ENCODE measurements around the gene SMG5.
"Not testable (repeated sequence)": the region's sequence is repeated elsewhere in the genome, so short reads cannot be mapped to it uniquely, and the experiment has no call there.

Gene SMG5, protein sequence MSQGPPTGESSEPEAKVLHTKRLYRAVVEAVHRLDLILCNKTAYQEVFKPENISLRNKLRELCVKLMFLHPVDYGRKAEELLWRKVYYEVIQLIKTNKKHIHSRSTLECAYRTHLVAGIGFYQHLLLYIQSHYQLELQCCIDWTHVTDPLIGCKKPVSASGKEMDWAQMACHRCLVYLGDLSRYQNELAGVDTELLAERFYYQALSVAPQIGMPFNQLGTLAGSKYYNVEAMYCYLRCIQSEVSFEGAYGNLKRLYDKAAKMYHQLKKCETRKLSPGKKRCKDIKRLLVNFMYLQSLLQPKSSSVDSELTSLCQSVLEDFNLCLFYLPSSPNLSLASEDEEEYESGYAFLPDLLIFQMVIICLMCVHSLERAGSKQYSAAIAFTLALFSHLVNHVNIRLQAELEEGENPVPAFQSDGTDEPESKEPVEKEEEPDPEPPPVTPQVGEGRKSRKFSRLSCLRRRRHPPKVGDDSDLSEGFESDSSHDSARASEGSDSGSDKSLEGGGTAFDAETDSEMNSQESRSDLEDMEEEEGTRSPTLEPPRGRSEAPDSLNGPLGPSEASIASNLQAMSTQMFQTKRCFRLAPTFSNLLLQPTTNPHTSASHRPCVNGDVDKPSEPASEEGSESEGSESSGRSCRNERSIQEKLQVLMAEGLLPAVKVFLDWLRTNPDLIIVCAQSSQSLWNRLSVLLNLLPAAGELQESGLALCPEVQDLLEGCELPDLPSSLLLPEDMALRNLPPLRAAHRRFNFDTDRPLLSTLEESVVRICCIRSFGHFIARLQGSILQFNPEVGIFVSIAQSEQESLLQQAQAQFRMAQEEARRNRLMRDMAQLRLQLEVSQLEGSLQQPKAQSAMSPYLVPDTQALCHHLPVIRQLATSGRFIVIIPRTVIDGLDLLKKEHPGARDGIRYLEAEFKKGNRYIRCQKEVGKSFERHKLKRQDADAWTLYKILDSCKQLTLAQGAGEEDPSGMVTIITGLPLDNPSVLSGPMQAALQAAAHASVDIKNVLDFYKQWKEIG

DNA sequence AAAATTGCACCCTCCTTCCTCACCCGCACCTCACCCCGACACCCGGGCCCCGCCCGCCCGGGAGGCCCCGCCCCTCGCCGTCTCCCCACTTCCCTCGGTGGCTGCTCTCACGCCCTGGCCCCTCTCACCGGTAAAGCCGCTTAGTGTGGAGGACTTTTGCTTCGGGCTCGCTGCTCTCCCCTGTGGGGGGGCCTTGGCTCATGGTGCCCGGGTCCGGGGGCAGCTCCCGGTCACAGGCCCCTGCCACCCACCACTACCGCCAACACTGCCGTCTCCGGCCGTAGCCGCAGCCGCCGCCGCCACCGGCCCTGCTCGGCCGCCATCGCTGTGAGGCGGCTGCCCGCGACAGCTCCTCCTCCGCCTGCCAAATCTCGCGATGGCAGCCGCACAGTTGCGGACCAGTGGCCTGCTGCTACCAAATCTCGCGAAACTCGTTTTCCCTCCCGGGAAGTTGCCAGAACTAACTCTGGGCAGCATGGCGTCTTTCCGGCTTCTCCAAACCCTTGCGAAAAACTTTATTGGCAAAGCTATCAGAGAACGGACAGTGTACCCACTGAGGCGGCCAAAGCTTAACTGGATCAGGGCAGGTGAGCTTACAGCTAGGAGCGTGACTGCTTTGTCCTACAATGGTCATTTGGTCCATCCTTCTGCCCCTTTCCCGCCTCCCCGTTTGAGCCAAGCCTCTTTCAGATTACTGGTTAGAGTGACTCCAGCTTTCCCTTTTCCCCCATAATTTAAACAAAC, at the start of gene SMG5:
Gene SMG5 (minus strand): TSS at position 347 of the 744 bp plus-strand sequence. CDS start 145 bp downstream, at position 202.
- peak; percentile 99 for DNase-seq

DNA sequence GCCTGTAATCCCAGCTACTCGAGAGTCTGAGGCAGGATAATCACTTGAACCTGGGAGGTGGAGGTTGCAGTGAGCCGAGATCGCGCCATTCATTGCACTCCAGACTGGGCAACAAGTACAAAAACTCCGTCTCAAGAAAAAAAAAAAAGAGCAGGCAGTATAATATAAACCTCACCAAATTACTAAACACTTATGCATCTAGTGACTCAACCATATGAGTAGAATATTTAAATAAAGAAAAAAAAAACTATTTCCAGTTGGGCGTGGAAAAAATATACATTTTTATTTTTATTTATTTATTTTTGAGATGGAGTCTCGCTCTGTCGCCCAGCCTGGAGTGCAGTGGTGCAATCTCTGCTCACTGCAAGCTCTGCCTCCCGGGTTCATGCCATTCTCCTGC, 40.6 kb upstream of the SMG5 start:
- not testable (repeated sequence) for DNase-seq

DNA sequence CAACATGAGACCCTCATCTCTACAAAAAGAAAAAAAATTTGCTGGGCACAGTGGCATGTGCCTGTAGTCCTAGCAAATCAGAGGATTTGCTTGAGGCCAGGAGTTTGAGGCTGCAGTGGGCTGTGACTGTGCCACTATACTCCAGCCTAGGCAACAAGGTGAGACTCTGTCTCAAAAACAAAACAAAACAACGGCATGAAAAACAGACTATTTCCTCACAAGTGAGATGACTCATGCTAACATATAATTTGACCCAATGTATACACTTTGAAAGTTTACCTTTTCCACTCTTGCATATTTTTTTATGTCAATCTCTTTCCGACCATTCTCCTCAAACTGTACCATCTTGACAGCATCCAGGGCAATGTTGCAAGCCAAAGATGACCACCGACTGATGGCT, 37.9 kb upstream of the SMG5 start:
- no peak for DNase-seq

DNA sequence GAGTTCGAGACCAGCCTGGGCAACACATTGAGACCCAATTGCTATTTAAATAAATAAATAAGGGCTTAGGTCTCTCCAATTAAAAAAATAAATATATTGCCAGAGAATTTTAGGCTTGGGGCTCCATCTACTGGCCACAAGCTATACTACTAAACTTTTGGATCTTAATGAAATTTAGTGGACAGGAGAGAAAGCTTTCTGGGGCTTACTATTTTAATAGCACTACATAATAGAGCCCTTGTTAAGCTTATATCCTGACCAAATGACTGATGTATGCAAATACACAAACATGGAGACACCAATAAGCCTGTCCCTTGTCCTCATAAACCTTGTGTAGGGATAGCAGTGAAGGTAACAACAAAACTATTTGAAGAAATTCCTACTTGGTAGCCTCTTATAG, 37.0 kb upstream of the SMG5 start:
- peak; percentile 27 for DNase-seq

DNA sequence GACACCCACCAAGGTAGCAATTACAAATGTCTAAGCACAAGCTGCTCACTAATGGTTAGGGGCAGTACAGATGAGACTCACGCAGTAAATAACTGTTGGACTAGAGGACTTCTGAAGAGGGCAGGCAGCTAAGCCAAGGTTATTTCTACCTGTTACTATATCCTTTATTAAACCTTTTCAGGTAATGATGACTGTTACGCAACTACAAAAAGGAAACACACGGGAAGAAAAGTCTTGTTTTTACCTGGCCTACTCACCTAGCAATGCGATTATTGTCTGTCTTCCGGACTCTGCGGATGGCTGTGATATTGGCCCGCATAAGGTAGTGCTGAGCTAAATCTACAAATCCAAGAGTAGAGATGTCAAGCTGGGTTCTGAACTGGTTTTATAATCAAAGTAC, 34.3 kb upstream of the SMG5 start:
- no peak for DNase-seq

DNA sequence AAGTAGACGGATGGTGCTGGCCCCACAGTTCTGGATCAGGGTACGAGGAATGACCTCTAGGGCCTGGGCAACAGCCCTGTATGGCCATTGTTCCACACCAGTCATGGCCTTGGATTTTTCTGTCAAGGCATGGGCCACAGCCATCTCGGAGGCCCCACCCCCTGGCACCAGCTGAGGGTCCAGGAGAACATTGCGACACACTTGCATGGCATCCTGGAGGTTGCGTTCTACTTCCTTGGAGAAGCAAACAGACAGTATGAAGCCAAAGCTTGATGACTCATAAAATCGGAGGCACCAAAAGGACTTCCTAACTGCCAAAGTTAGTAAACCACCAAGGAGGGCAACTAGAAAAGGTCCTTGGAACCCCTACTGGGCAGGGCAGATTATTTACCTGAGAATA, 28.3 kb upstream of the SMG5 start:
- no peak for DNase-seq

DNA sequence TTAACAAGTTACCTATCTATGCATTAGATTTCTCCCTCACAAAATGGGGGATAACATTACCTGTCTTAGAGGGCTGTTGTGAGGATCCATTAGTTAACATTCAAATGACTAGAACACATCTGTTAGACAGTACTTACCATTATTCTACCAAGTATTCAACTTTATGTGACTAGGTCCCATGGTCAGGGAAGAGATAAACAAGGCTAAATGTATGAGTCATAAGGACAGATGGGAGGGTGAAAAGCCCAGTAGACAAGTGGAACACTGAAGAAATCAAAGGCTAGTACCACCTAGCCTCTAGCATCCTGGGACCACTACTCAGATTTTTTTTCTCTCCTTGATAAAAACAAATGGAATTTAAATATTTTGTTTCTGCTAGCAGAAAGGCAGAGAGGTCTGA, 25.5 kb upstream of the SMG5 start:
- DNase-seq: no peak

DNA sequence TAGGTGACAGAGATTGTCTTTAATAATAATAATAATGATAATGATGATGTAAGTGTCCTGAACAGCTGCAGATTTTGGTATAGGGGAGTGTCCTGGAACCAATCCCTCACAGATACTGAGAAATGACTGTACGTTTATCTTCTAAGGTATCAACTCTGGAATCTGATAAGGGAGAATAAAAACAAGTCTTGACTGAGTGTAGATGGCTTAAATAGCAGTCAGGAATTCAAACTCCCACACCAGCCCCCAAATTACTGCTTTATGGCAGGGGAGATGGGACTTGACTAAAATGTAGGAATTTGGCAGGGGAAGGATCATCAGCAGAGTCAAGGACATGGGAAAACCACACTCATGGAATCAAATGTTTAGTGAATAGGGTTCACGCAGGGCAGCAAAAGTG, 22.6 kb upstream of the SMG5 start:
- DNase-seq: no peak

DNA sequence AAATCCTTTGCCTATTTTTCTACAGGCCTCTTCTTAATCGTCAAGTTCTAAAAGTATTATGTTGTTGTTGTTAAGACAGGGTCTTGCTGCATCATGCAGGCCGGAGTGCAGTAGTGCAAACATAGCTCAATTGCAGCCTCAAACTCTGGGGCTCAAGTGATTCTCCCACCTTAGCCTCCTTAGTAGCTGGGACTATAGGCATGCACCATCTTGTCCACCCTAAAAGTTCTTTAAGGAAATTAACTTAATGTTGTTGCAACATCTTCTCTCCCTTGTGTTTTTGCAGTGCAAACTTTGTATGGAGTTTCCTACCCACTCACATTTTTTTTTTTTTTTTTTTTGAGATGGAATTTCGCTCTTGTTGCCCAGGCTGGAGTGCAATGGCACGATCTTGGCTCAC, 20.6 kb upstream of the SMG5 start:
- no peak for DNase-seq

DNA sequence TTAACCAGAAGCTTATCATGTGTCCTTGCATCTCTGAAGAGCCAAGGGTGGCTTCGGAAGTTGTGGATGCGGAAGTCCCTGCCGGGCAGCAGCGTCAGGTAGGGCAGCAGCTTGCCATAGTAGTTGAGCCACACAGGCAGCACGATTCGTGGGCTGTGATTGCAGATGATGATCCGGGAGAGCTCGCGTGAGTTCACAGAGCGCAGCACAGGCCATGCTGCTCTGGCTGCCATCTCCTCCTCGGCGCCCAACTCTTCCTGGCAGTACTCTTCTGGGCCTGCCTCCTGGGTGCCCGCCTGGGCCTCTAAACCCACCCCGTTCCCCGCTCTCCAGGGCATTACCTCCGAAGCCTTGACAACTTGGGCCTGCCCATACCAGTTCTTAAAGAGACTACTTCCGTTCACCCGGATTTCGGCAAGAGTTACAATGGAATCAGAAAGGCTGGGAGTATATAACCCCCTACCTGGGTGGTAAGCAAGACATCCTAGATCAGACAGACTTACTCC, 16.3 kb upstream of the SMG5 start, which contains the start of gene VHLL:
Gene VHLL (minus strand): TSS at position 456 of the 506 bp plus-strand sequence. CDS start 118 bp downstream, at position 338.
- DNase-seq: no peak

DNA sequence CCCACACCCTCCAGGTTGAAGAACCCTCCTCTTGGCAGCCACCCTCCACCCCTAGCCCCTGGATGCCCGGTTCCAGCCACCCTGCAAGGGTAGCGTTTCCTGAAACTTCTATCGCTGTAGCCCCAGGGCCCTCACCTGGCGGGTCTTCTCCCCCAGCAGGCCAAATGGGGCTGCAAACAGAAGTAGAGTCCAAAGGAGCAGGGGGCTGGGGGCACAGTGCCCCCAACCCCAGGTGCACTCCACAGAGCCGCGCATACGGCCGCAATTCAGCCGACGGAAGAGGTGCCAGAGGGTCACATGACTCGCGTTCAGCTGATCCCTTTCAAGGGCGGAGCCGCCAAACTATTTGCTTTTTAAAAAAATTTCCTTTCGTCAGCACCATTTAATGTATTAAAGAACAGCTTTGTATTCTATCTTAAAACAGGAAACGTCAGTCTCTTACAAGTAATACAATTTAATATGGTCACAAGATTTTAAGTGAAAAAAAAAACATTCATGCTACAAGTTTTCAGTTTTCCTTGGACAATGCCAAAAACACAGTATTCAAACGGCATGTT, 12.8 kb upstream of the SMG5 start, which contains the start of gene GLMP:
Gene GLMP (minus strand): TSS at position 289 of the 557 bp plus-strand sequence. CDS start 34 bp downstream, at position 255.
- peak; percentile 67 for DNase-seq

DNA sequence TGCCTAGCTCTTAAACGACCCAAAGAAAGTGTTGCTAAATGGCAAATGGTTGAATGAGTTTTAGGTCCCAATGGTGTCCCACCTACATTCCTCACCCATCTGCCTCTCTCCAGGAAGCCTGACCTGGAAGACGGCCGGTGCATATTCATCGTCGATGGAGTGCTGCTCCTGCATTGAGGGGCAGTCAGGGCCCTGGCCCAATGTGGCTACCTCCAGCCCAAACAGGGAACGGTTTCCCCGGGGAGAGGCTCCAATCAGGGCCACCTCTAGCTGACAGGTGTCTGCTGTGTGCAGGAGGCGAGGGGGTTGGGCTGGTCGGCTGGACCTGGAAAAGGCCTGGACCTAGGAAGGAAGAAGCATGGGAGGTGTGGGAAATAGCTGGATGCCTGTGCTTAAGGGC, 11.3 kb upstream of the SMG5 start:
- DNase-seq: no peak

DNA sequence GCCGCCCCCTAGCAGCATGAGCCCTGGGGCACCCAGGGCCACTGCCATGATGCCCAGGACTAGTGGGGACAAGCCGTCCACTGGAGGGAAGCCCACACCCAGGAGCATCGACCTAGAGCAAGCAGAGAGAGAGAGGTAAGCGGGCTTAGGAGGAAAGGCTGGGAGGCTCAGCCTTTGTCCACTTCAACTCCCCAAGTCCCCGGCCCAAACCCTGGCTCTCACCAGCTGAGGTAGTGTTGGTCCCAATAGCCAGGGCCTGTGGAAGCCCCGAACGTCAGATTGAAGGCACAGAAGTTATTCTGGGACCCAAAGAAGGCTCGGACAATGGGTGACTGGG, 10.4 kb upstream of the SMG5 start:
- DNase-seq: no peak

DNA sequence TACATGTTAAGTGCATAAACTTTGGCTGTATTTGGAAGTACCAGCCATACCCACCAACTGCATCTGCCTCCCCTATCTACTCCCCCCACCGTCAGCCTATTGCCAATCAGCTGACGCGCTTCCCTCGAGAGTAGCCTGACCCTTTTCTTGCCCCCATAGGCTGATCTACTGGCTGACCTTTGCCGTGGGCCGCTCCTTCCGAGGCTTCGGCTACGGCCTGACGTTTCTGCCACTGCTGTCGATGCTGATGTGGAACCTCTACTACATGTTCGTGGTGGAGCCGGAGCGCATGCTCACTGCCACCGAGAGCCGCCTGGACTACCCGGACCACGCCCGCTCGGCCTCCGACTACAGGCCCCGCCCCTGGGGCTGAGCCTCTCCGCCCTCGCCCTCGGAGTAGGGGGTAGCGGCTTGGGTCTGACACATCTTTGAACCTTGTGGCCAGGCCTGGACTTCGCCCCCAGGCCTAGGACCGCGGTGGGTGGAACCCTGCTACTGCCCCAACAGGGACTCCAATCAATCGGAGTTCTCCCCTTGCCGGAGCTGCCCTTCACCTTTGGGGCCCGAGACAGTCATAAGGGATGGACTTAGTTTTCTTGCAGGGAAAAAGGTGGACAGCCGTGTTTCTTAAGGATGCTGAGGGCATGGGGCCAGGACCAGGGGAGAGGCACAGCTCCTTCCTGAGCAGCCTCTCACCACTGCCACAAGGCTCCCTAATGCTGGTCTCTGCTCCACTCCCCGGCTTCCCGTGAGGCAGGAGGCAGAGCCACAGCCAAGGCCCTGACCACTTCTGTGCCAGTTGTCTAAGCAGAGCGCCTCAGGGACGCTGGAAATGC, 8.8 kb upstream of the SMG5 start:
- no peak for DNase-seq

DNA sequence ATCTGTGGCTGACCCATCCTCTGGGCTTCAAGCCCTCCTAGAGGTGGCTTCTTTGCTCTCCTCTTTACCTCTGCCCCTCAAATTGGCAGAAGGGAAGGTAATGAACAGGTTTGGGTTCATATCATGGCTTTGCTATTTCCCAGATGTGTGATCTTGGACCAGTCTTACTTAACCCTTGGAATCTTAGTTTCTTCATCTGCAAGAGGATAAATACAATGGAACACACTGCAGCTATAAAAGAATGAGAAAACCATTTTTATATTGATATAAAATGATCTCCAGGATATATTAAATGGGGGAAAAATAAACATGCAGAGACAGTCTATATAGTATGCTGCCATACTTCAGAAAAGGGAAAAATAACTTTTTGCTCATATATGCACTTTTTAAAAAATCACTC, 7.2 kb upstream of the SMG5 start:
- DNase-seq: no peak

DNA sequence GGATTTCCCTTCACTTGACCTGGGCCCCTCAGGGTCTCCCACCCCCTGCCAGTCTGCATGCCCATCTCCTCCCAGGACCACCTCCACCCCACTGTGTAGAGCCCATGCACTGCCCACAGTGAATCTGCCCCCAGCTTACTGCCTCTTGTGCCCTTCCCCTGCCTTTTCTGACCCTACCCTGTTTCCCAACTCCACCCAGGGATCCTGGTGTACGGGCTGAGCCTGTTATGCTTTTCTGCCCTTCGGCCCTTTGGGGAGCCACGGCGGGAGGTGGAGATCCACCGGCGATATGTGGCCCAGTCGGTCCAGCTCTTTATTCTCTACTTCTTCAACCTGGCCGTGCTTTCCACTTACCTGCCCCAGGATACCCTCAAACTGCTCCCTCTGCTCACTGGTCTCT, 3.4 kb upstream of the SMG5 start:
- no peak for DNase-seq

DNA sequence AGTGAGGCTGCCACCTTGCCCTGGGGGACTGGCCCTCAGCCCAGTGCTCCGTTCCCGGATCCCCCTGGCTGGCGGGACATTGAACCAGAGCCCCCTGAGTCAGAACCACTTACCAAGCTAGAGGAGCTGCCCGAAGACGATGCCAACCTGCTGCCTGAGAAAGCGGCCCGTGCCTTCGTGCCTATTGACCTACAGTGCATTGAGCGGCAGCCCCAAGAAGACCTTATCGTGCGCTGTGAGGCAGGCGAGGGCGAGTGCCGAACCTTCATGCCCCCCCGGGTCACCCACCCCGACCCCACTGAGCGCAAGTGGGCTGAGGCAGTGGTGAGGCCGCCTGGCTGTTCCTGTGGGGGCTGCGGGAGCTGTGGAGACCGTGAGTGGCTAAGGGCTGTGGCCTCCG, 2.8 kb upstream of the SMG5 start:
- no peak for DNase-seq

DNA sequence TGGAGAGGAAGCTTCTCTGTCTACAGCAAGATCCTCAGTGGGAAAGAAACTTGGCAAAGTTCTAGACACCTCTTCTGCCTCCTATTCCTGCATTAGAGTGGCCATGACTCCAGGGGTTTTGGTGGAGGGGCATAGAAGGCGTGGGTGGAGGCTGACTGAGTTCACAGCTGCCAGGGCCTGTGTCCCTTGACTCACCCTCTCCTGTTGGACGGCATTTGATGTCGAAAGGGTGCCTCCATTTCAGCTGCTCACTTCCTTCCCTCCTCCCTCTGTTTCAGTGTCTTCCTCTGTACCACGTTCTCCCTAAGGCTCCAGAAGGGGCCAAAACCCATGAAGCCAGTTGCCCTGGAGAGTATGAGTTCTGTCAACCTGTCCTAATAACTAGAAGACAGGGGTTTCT, 2.1 kb upstream of the SMG5 start:
- no peak for DNase-seq

DNA sequence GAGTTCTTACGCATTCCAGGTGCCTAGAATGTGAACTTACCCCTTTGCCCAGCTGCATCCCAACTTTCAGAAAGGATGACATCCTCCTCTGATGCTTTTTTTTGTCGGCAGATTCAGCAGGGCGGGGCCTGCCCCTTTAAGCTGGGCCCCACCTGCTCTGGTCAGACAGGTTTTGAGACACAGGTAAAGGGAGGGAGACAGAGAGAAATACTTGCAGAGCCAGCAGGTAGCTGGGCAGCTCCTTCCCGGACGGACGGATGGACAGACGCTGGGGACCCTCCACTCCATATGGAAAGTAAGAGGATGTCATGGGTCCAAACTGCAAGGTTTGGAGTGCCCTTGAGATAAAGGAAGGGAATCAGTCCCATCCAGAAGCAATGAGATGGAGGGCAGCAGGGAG, 1.5 kb upstream of the SMG5 start, which contains the start of gene TMEM79:
Gene TMEM79 (plus strand): TSS at position 214 of the 400 bp plus-strand sequence. CDS start 902 bp downstream, outside the sequence.
- DNase-seq: no peak

DNA sequence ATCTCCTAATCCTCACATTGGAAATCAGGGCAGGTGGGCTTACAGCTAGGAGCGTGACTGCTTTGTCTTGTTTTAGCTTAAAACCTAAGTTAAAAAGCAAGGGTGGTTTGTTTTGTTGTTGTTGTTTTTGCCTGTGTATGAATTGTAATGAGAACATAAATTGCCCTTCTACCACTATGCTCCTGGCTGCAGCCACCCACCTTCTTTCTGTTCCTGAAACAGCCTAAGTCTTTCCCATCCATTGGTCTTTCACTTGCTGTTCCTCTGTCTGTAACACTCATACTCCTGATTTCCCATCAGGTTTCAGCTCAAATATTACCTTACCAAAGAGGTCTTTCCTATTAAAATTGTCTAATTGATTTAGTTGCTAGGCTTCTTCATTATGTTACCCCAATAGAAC, 896 bp upstream of the SMG5 start:
- no peak for DNase-seq

Measured in activated CD4-positive, alpha-beta T cell treated with anti-CD3 and anti-CD28 coated beads, Interleukin-2, Interleukin-6, amounts not matched to agents 100 ng/mL and 50 ng/mL, durations not matched to agents 16 hours and 8 hours (primary cell).